Posterior vena cava (tissue), 2 donors: ENCODE results near the gene PGA4. TPM values are rescaled to one million over a fixed set of nuclear protein-coding genes. Genes with fewer than 3 reads are reported as not detected.

ENCODE experiments used
- DNase-seq: peaks from one replicate; pipeline ENCODE4 v3.0.0-alpha.2; 2020; ENCODE audit warnings: low spot score
- intact Hi-C, 2 donors: fragments of 100-400 bp; cut with DNase I; formaldehyde crosslinking; loops; one replicate each; pipeline versions ENCODE4 v1.14.1 to v1.14.2; 2022 to 2023
- total RNA-seq, 2 donors: library from RNA; stranded (reverse); fragmentation: NEBNext Ultra II Directional; extraction: Animal tissue kit (Norgen Biotek cat#: 25700); gene quantifications; one replicate each; pipeline ENCODE4 v1.2.1, GENCODE V29; 2021
- donor health status: DM: yes; HTN: yes; CAD: no.
- donor health status: DM: yes; HTN: yes; CAD: no.

PGA4 gene
- total RNA-seq, 2 donors from 2014 or later = 1.1 to 3.7 TPM

DNA sequence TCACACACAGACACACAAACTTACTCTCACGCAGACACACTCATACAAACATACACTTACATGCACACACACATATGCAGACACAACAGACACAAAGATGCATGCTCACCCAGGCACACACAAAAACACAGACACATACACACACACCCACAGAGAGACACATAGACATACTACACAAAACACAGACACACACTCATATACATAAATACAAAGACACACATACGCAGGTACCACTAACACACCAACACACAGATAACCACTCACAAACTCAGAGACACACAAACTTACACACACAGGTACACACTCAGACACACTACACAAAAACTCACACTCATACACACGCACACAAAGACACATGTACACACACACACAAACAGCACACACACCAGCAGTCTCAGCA is 50.6 kb downstream of the PGA4 start:
- intact Hi-C loops = no loop called here
- no peak for DNase-seq

- intact Hi-C loops = no loop called here
- DNase-seq = no peak
These were observed 51.3 kb downstream of the PGA4 start for GRCh38 chr11:61273178-61274078.

GRCh38 chr11:61274084-61274483 is 51.9 kb downstream of the PGA4 start:
- intact Hi-C loops = no loop called here

GRCh38 chr11:61275191-61275590 is 53.0 kb downstream of the PGA4 start:
- no peak for DNase-seq
- intact Hi-C loops = no loop called here

More at GRCh38 chr11:61274084-61274483, 51.9 kb downstream of the PGA4 start:
- no peak for DNase-seq

GRCh38 chr11:61277186-61278000 is 55.2 kb downstream of the PGA4 start:
- no peak for DNase-seq
- intact Hi-C loops = no loop called here

DNA sequence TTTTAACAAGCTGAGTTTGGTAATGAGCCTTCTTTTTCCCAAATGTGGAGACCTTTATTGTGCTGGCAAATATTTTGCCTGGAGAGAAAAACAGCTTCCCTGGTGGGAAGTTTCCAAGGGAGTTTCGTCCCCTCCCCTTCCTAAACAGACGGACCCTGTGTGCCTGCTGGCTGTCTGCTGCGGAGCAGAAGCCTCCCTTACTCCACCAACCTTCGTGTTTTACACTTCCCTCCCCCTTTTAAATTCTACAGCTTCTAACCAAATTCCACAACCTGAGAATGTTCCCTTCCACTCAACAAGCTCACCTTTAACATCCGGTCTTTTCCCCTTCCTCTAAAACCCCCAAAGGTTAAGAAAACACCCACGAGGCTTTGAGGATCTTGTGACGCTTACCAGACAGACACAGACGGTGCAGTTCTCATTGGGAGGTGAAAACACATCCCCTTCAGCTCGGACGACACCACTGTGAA is 55.9 kb downstream of the PGA4 start:
- DNase-seq = no peak
- intact Hi-C loops = no loop called here

DNA sequence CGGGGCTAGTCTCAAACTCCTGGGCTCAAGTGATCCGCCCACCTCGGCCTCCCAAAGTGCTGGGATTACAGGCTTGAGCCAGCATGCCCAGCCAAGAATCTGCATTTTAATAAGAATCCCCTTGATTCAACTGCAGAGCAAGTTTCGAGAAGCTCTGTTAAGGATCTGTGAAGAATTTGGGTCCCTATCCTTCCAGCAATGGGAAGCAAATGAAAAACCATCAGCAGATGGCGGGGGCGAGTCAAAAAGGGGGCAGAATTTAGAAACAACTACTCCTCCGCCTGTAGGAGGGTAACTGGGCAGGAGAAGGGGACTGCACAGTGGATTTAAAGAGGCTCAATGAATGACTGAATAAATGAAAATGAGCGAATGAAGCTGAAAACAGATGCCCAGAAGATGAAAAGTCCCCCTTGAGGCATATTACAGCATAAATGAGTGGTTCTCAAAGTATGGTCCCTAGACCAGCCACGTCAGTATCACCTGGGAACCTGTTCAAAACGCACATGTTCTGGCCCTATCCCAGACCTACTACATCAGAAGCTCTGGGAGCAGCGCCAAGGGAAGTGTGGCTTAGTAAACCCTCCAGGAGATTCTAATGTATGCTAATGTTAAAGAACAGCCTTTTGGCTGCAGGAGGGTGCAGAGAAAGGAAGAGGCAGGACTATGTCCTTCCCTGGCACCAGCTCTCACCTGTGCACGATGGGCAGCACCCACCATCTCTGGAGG is 58.0 kb downstream of the PGA4 start:
- intact Hi-C loops = no loop called here
- DNase-seq = no peak

- no peak for DNase-seq
- intact Hi-C loops = no loop called here
These were observed 58.9 kb downstream of the PGA4 start for GRCh38 chr11:61280883-61281580.

Other genes with a start within 250 kb of the PGA4 start
- gene CD5, start 119.9 kb upstream of the PGA4 start, total RNA-seq = under 1 TPM; 0.52 to 0.60 TPM
- 10 to 100 TPM; 21.6 to 31.2 TPM for gene VPS37C, start 60.9 kb upstream of the PGA4 start, total RNA-seq
- gene PGA3, start 18.8 kb upstream of the PGA4 start, total RNA-seq = 1 to 10 TPM in 1 of 2 donors, under 1 TPM in 1; 0.79 to 1.1 TPM
- gene PGA5, start 18.8 kb downstream of the PGA4 start, total RNA-seq = under 1 TPM; 0.42 to 0.71 TPM
- gene VWCE, start 73.0 kb downstream of the PGA4 start, total RNA-seq = 1 to 10 TPM; 1.6 to 2.9 TPM
- gene DDB1, start 110.8 kb downstream of the PGA4 start, total RNA-seq = 100 to 1,000 TPM; 142 to 151 TPM
- 10 to 100 TPM; 15.2 to 24.6 TPM for gene TKFC, start 110.9 kb downstream of the PGA4 start, total RNA-seq
- 10 to 100 TPM; 28.9 to 33.6 TPM for gene CYB561A3, start 139.5 kb downstream of the PGA4 start, total RNA-seq
- 10 to 100 TPM; 36.0 to 49.2 TPM for gene TMEM138, start 140.0 kb downstream of the PGA4 start, total RNA-seq
- gene TMEM216, start 170.2 kb downstream of the PGA4 start, total RNA-seq = 1 to 10 TPM; 7.0 to 7.1 TPM
- 10 to 100 TPM; 51.5 to 52.0 TPM for gene CPSF7, start 207.6 kb downstream of the PGA4 start, total RNA-seq
- 10 to 100 TPM; 23.4 to 24.9 TPM for gene SDHAF2, start 207.8 kb downstream of the PGA4 start, total RNA-seq